Measurements from ENCODE around the gene ABLIM1. TPM values are rescaled to one million over a fixed set of nuclear protein-coding genes. Genes with fewer than 3 reads are reported as not detected.

ABLIM1 gene
- total RNA-seq, 3 donors from 2014 or later: 89.0 to 216 (median 131) TPM

GRCh38 chr10:114517368-114518250 is 140.5 kb downstream of the ABLIM1 start:
- no peak for TF ChIP-seq POLR2A (IDR thresholded peaks at IDR 0.05)
- no peak for TF ChIP-seq CTCF (IDR thresholded peaks at IDR 0.05)
- TF ChIP-seq POLR2AphosphoS5 (IDR thresholded peaks at IDR 0.05): no peak
- no peaks in the 10 kb centered on the region for H3K9me3 ChIP-seq
- H3K36me3 ChIP-seq: no peaks in the 10 kb centered on the region
- H3K4me3 ChIP-seq: no peak overlapping the region
- no peaks in the 10 kb centered on the region for H3K27me3 ChIP-seq
- no peak for DNase-seq (ENCODE audit: low spot score in 2 of 2)
- H3K27ac ChIP-seq: peak overlapping the region; percentile 88 to 91
- H3K4me1 ChIP-seq: peaks cover 13 to 26% of the 10 kb centered on the region in 2 donors
- intact Hi-C loops (cut with DNase I; ENCODE audit: low total_unique reads): no loop called here

- Histone ChIP-seq H3K27me3 (no peaks in the 10 kb centered on the region), H3K9me3 (no peaks in the 10 kb centered on the region), H3K27ac (peak overlapping the region; percentile 46 to 68), H3K4me3 (no peak overlapping the region), H3K4me1 (peaks cover 10 to 16% of the 10 kb centered on the region in 2 donors), H3K36me3 (no peaks in the 10 kb centered on the region)
- no peak for DNase-seq (ENCODE audit: low spot score in 2 of 2)
- intact Hi-C loops (cut with DNase I; ENCODE audit: low total_unique reads): no loop called here
- TF ChIP-seq POLR2AphosphoS5 (IDR thresholded peaks at IDR 0.05) (no peak), CTCF (IDR thresholded peaks at IDR 0.05) (no peak), POLR2A (IDR thresholded peaks at IDR 0.05) (no peak)
Measured at GRCh38 chr10:114516356-114516755, 141.7 kb downstream of the ABLIM1 start.

GRCh38 chr10:114515298-114515914 is 142.7 kb downstream of the ABLIM1 start:
- H3K27ac ChIP-seq: peak overlapping the region in 1 of 2 donors; percentile 68
- H3K27me3 ChIP-seq: no peaks in the 10 kb centered on the region
- TF ChIP-seq POLR2AphosphoS5 (IDR thresholded peaks at IDR 0.05): no peak
- TF ChIP-seq CTCF (IDR thresholded peaks at IDR 0.05): no peak
- no peak for TF ChIP-seq POLR2A (IDR thresholded peaks at IDR 0.05)
- no peaks in the 10 kb centered on the region for H3K9me3 ChIP-seq
- no peak overlapping the region for H3K4me3 ChIP-seq
- H3K36me3 ChIP-seq: no peaks in the 10 kb centered on the region
- intact Hi-C loops (cut with DNase I; ENCODE audit: low total_unique reads): no loop called here
- DNase-seq (ENCODE audit: low spot score in 2 of 2): no peak
- H3K4me1 ChIP-seq: peaks cover 10 to 11% of the 10 kb centered on the region in 2 donors

GRCh38 chr10:114513381-114513792 is 144.7 kb downstream of the ABLIM1 start:
- no peaks in the 10 kb centered on the region for H3K4me1 ChIP-seq
- no peak overlapping the region for H3K27ac ChIP-seq
- no peaks in the 10 kb centered on the region for H3K36me3 ChIP-seq
- DNase-seq (ENCODE audit: low spot score in 2 of 2): no peak
- no peaks in the 10 kb centered on the region for H3K9me3 ChIP-seq
- intact Hi-C loops (cut with DNase I; ENCODE audit: low total_unique reads): no loop called here
- no peaks in the 10 kb centered on the region for H3K27me3 ChIP-seq
- no peak overlapping the region for H3K4me3 ChIP-seq
- TF ChIP-seq POLR2A (IDR thresholded peaks at IDR 0.05): no peak
- no peak for TF ChIP-seq POLR2AphosphoS5 (IDR thresholded peaks at IDR 0.05)
- TF ChIP-seq CTCF (IDR thresholded peaks at IDR 0.05): no peak

- no peak for TF ChIP-seq POLR2AphosphoS5 (IDR thresholded peaks at IDR 0.05)
- TF ChIP-seq POLR2A (IDR thresholded peaks at IDR 0.05): no peak
- no peak for TF ChIP-seq CTCF (IDR thresholded peaks at IDR 0.05)
- Histone ChIP-seq H3K9me3 (no peaks in the 10 kb centered on the region), H3K27me3 (no peaks in the 10 kb centered on the region), H3K4me3 (no peak overlapping the region), H3K4me1 (peaks cover 0 to 12% of the 10 kb centered on the region in 2 donors), H3K36me3 (no peaks in the 10 kb centered on the region), H3K27ac (no peak overlapping the region)
- no peak for DNase-seq (ENCODE audit: low spot score in 2 of 2)
- intact Hi-C loops (cut with DNase I; ENCODE audit: low total_unique reads): no loop called here
Measured at GRCh38 chr10:114511881-114512280, 146.2 kb downstream of the ABLIM1 start.
